WTC11 (cell line): ENCODE measurements around the gene UIMC1. TPM values are rescaled to one million over a fixed set of nuclear protein-coding genes. Genes with fewer than 3 reads are reported as not detected.
A peak's percentile ranks its signal among the peaks of the same experiment; 100 is the strongest.
"Not testable (repeated sequence)": the region's sequence is repeated elsewhere in the genome, so short reads cannot be mapped to it uniquely, and the experiment has no call there.

Experiments
- ATAC-seq: fragments of 200-7000 bp; cut with Tn5 transposase; 2 replicates; pipeline ENCODE4 v1.10.0; 2021; ENCODE audit warnings: mild to moderate bottlenecking, moderate library complexity
- CTCF ChIA-PET: fragments of 300-600 bp; sonication (Branson Sonifier 250); formaldehyde crosslinking; loops from one replicate; lab custom pipeline; 2021; ENCODE audit warnings: antibody characterized with exemption; lab: Charles Lee
- POLR2A ChIA-PET: fragments of 350-600 bp; sonication (Branson Sonifier 250); formaldehyde crosslinking; loops from one replicate; lab custom pipeline; 2021; ENCODE audit warnings: antibody characterized with exemption; lab: Charles Lee
- DNase-seq: peaks from one replicate; pipeline ENCODE4 v3.0.0; 2021; ENCODE audit warnings: low spot score
- H3K27ac Mint-ChIP-seq: 2 replicates; pipeline ENCODE4 v1.8.0; 2021; ENCODE audit warnings: mixed read lengths
- H3K27me3 Mint-ChIP-seq: 2 replicates; pipeline ENCODE4 v1.8.0; 2021; ENCODE audit warnings: low read depth, mild to moderate bottlenecking, moderate library complexity, mixed read lengths
- H3K36me3 Mint-ChIP-seq: 2 replicates; pipeline ENCODE4 v1.8.0; 2021; ENCODE audit warnings: mixed read lengths
- H3K4me1 Mint-ChIP-seq: 2 replicates; pipeline ENCODE4 v1.8.0; 2022; ENCODE audit warnings: mixed read lengths
- H3K4me3 Mint-ChIP-seq: 2 replicates; pipeline ENCODE4 v1.8.0; 2021; ENCODE audit warnings: mild to moderate bottlenecking, moderate library complexity, mixed read lengths
- H3K9me3 Mint-ChIP-seq: 2 replicates; pipeline ENCODE4 v1.8.0; 2021; ENCODE audit warnings: mixed read lengths
- ATF1 ChIP-seq: sonication (generic); formaldehyde crosslinking; IDR thresholded peaks from 2 replicates; pipeline ENCODE4 v1.8.1; 2023; ENCODE audit warnings: mild to moderate bottlenecking, moderate library complexity, missing genetic modification reagents
- CBFB ChIP-seq: sonication (generic); formaldehyde crosslinking; IDR thresholded peaks from 2 replicates; pipeline ENCODE4 v1.8.1; 2022; ENCODE audit warnings: mild to moderate bottlenecking, low read depth, missing genetic modification reagents
- CREM ChIP-seq: sonication (generic); formaldehyde crosslinking; IDR thresholded peaks from 2 replicates; pipeline ENCODE4 v1.8.1; 2022; ENCODE audit warnings: mild to moderate bottlenecking, missing genetic modification reagents, moderate library complexity
- FOXP1 ChIP-seq: sonication (generic); formaldehyde crosslinking; IDR thresholded peaks from 2 replicates; pipeline ENCODE4 v1.8.0; 2022; ENCODE audit warnings: missing genetic modification reagents, mild to moderate bottlenecking, moderate library complexity, borderline replicate concordance
- JUN ChIP-seq: sonication (generic); formaldehyde crosslinking; IDR thresholded peaks from 2 replicates; pipeline ENCODE4 v1.8.0; 2023; ENCODE audit warnings: mild to moderate bottlenecking, missing genetic modification reagents
- MYBL2 ChIP-seq: sonication (generic); formaldehyde crosslinking; IDR thresholded peaks from 2 replicates; pipeline ENCODE4 v1.8.1; 2023; ENCODE audit warnings: mild to moderate bottlenecking, moderate library complexity, missing genetic modification reagents
- NFYB ChIP-seq: sonication (generic); formaldehyde crosslinking; conservative IDR thresholded peaks from 2 replicates; pipeline ENCODE4 v1.8.0; 2022; ENCODE audit warnings: low read depth, missing genetic modification reagents
- NR3C1 ChIP-seq: sonication (generic); formaldehyde crosslinking; conservative IDR thresholded peaks from 2 replicates; pipeline ENCODE4 v1.8.1; 2023; ENCODE audit warnings: low read depth, mild to moderate bottlenecking, missing genetic modification reagents
- OVOL2 ChIP-seq: fragments of 250-450 bp; sonication (Bioruptor Pico); IDR thresholded peaks from 2 replicates; pipeline ENCODE4 v1.9.0; 2021; ENCODE audit warnings: mild to moderate bottlenecking, borderline replicate concordance
- SP1 ChIP-seq: sonication (generic); formaldehyde crosslinking; conservative IDR thresholded peaks from 2 replicates; pipeline ENCODE4 v1.8.1; 2022; ENCODE audit warnings: missing genetic modification reagents
- ZBTB21 ChIP-seq: sonication (generic); formaldehyde crosslinking; IDR thresholded peaks from 2 replicates; pipeline ENCODE4 v1.8.1; 2023; ENCODE audit warnings: mild to moderate bottlenecking, missing genetic modification reagents, borderline replicate concordance
- ZNF317 ChIP-seq: sonication (generic); formaldehyde crosslinking; IDR thresholded peaks from 2 replicates; pipeline ENCODE4 v1.8.1; 2023; ENCODE audit warnings: low read depth, mild to moderate bottlenecking, moderate library complexity, missing genetic modification reagents, borderline replicate concordance
- ZNF671 ChIP-seq: fragments of 250-450 bp; sonication (Bioruptor Pico); IDR thresholded peaks from 2 replicates; pipeline ENCODE4 v1.8.0; 2021; ENCODE audit warnings: mild to moderate bottlenecking
- total RNA-seq: library from RNA; stranded (reverse); gene quantifications from 3 replicates; pipeline ENCODE4 v1.2.3, GENCODE V29; 2021
- TF ChIP-seq, protein P1 (sequence below): sonication (generic); formaldehyde crosslinking; IDR thresholded peaks from 2 replicates; pipeline ENCODE4 v1.8.0; 2022; ENCODE audit warnings: missing genetic modification reagents
- TF ChIP-seq, protein P2 (sequence below): sonication (generic); formaldehyde crosslinking; IDR thresholded peaks from 2 replicates; pipeline ENCODE4 v1.8.1; 2023; ENCODE audit warnings: mild to moderate bottlenecking, moderate library complexity, missing genetic modification reagents
- TF ChIP-seq, protein P3 (sequence below): sonication (generic); formaldehyde crosslinking; IDR thresholded peaks from 2 replicates; pipeline ENCODE4 v1.8.1; 2023; ENCODE audit warnings: mild to moderate bottlenecking, missing genetic modification reagents
- TF ChIP-seq, protein P4 (sequence below): sonication (generic); formaldehyde crosslinking; IDR thresholded peaks from 2 replicates; pipeline ENCODE4 v1.8.0; 2023; ENCODE audit warnings: missing genetic modification reagents
- TF ChIP-seq, protein P5 (sequence below): sonication (generic); formaldehyde crosslinking; IDR thresholded peaks from 2 replicates; pipeline ENCODE4 v1.8.0; 2022; ENCODE audit warnings: mild to moderate bottlenecking, missing genetic modification reagents
- TF ChIP-seq, protein P6 (sequence below): sonication (generic); formaldehyde crosslinking; IDR thresholded peaks from 2 replicates; pipeline ENCODE4 v1.8.1; 2023; ENCODE audit warnings: mild to moderate bottlenecking, missing genetic modification reagents, borderline replicate concordance
- TF ChIP-seq, protein P7 (sequence below): fragments of 250-450 bp; sonication (Bioruptor Pico); IDR thresholded peaks from 2 replicates; pipeline ENCODE4 v1.9.0; 2021; ENCODE audit warnings: moderate library complexity, mild to moderate bottlenecking, inconsistent platforms, borderline replicate concordance

Gene UIMC1
- total RNA-seq, 1 experiment from 2014 or later, result 48.0 TPM

DNA sequence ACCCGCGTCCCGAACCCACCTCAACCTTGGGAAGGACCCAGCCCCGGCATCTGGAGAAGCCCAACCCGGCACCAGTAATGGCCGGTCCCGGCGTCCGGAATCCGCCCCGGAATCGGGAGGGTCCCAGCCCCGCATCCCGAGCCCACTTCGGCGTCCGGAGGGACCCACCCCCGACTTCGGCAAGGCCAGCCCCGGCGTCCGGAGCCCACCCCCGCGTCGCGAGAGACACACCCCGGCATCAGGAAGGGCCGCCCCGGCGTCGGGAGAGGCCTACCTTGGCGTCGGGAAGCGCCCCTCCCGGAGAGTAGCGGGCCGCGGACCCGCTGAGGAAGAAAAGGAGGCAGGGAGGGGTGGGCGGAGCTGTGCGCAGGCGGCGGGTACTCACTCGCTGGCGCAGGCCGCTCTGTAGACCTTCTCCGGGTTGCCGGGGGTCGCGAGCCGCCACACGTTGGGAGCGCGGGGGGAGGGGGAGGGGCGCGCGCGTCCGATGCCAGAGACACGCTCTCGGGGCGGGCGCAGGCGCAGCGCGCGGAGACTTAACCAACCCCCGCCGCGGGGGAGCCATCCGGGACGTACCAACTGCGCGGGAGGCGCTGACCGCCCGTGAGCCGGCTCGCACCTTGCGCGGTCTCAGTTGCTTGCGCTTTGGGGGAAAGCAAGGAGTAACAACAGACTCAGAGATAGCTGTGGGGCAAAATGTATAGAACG is at the start of gene UIMC1 (continued):
- TF ChIP-seq, protein P1, sequence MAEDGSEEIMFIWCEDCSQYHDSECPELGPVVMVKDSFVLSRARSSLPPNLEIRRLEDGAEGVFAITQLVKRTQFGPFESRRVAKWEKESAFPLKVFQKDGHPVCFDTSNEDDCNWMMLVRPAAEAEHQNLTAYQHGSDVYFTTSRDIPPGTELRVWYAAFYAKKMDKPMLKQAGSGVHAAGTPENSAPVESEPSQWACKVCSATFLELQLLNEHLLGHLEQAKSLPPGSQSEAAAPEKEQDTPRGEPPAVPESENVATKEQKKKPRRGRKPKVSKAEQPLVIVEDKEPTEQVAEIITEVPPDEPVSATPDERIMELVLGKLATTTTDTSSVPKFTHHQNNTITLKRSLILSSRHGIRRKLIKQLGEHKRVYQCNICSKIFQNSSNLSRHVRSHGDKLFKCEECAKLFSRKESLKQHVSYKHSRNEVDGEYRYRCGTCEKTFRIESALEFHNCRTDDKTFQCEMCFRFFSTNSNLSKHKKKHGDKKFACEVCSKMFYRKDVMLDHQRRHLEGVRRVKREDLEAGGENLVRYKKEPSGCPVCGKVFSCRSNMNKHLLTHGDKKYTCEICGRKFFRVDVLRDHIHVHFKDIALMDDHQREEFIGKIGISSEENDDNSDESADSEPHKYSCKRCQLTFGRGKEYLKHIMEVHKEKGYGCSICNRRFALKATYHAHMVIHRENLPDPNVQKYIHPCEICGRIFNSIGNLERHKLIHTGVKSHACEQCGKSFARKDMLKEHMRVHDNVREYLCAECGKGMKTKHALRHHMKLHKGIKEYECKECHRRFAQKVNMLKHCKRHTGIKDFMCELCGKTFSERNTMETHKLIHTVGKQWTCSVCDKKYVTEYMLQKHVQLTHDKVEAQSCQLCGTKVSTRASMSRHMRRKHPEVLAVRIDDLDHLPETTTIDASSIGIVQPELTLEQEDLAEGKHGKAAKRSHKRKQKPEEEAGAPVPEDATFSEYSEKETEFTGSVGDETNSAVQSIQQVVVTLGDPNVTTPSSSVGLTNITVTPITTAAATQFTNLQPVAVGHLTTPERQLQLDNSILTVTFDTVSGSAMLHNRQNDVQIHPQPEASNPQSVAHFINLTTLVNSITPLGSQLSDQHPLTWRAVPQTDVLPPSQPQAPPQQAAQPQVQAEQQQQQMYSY (CRISPR knock-in tag), result peak; percentile 37; the same call in 1 of the 2 replicates
- peak; percentile 87; the same call in 1 of the 2 replicates for TF ChIP-seq ZBTB21 (CRISPR knock-in tag)
- TF ChIP-seq FOXP1 (CRISPR knock-in tag), result peak; percentile 10; the same call in 1 of the 2 replicates
- peak; percentile 81; the same call in 1 of the 2 replicates for TF ChIP-seq MYBL2 (CRISPR knock-in tag)
- TF ChIP-seq, protein P2, sequence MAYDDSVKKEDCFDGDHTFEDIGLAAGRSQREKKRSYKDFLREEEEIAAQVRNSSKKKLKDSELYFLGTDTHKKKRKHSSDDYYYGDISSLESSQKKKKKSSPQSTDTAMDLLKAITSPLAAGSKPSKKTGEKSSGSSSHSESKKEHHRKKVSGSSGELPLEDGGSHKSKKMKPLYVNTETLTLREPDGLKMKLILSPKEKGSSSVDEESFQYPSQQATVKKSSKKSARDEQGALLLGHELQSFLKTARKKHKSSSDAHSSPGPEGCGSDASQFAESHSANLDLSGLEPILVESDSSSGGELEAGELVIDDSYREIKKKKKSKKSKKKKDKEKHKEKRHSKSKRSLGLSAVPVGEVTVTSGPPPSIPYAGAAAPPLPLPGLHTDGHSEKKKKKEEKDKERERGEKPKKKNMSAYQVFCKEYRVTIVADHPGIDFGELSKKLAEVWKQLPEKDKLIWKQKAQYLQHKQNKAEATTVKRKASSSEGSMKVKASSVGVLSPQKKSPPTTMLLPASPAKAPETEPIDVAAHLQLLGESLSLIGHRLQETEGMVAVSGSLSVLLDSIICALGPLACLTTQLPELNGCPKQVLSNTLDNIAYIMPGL, result peak; percentile 75

DNA sequence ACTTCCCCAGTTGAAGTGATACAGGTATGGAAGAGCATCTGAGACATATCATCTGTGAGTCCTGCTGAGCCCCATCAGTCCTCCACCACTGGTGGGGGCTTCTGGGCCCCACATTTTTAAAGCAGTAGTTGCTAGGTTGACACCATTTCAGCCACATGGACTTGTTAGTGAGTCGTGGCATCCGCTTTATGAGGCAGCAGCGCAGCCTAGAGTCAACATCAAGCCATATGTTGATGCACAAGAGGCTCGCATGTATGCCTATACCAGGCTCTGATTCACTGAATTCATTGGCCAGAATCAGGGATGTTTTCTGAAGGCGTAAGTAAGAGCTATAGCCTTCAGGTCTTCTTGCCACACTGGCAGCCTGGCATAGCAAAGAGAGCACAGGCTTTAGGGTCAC is 42.7 kb upstream of the UIMC1 start:
- Mint-ChIP-seq H3K27me3 (no peaks in the 10 kb centered on the region), H3K4me3 (no peak overlapping the region), H3K27ac (0 out of 2 replicates have a peak overlapping the region, but pooled peaks have one; percentile 27), H3K36me3 (peaks cover 36% of the 10 kb centered on the region), H3K9me3 (no peaks in the 10 kb centered on the region), H3K4me1 (no peaks in the 10 kb centered on the region)
- ChIA-PET CTCF (interaction anchor here (0.6 to 0.8 kb wide), 3 partner anchors 29 to 388 kb away, joined by 3 to 6 read pairs (median 5); no protein-coding TSS in a partner anchor), POLR2A (no interaction called here)
- no peak for ATAC-seq
- TF ChIP-seq CREM (CRISPR knock-in tag), result no peak
- no peak for TF ChIP-seq ATF1 (CRISPR knock-in tag)
- no peak for TF ChIP-seq ZNF317 (CRISPR knock-in tag)
- no peak for TF ChIP-seq SP1
- TF ChIP-seq NFYB, result no peak
- TF ChIP-seq, protein P3, sequence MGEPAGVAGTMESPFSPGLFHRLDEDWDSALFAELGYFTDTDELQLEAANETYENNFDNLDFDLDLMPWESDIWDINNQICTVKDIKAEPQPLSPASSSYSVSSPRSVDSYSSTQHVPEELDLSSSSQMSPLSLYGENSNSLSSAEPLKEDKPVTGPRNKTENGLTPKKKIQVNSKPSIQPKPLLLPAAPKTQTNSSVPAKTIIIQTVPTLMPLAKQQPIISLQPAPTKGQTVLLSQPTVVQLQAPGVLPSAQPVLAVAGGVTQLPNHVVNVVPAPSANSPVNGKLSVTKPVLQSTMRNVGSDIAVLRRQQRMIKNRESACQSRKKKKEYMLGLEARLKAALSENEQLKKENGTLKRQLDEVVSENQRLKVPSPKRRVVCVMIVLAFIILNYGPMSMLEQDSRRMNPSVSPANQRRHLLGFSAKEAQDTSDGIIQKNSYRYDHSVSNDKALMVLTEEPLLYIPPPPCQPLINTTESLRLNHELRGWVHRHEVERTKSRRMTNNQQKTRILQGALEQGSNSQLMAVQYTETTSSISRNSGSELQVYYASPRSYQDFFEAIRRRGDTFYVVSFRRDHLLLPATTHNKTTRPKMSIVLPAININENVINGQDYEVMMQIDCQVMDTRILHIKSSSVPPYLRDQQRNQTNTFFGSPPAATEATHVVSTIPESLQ (CRISPR knock-in tag), result no peak
- TF ChIP-seq FOXP1 (CRISPR knock-in tag), result no peak
- TF ChIP-seq CBFB (CRISPR knock-in tag), result no peak
- no peak for TF ChIP-seq JUN
- no peak for TF ChIP-seq ZNF671 (CRISPR knock-in tag)
- no peak for TF ChIP-seq OVOL2
- no peak for TF ChIP-seq NR3C1
- TF ChIP-seq, protein P4, sequence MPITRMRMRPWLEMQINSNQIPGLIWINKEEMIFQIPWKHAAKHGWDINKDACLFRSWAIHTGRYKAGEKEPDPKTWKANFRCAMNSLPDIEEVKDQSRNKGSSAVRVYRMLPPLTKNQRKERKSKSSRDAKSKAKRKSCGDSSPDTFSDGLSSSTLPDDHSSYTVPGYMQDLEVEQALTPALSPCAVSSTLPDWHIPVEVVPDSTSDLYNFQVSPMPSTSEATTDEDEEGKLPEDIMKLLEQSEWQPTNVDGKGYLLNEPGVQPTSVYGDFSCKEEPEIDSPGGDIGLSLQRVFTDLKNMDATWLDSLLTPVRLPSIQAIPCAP (CRISPR knock-in tag), result no peak
- TF ChIP-seq, protein P5, sequence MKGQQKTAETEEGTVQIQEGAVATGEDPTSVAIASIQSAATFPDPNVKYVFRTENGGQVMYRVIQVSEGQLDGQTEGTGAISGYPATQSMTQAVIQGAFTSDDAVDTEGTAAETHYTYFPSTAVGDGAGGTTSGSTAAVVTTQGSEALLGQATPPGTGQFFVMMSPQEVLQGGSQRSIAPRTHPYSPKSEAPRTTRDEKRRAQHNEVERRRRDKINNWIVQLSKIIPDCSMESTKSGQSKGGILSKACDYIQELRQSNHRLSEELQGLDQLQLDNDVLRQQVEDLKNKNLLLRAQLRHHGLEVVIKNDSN (CRISPR knock-in tag), result no peak
- TF ChIP-seq, protein P6, sequence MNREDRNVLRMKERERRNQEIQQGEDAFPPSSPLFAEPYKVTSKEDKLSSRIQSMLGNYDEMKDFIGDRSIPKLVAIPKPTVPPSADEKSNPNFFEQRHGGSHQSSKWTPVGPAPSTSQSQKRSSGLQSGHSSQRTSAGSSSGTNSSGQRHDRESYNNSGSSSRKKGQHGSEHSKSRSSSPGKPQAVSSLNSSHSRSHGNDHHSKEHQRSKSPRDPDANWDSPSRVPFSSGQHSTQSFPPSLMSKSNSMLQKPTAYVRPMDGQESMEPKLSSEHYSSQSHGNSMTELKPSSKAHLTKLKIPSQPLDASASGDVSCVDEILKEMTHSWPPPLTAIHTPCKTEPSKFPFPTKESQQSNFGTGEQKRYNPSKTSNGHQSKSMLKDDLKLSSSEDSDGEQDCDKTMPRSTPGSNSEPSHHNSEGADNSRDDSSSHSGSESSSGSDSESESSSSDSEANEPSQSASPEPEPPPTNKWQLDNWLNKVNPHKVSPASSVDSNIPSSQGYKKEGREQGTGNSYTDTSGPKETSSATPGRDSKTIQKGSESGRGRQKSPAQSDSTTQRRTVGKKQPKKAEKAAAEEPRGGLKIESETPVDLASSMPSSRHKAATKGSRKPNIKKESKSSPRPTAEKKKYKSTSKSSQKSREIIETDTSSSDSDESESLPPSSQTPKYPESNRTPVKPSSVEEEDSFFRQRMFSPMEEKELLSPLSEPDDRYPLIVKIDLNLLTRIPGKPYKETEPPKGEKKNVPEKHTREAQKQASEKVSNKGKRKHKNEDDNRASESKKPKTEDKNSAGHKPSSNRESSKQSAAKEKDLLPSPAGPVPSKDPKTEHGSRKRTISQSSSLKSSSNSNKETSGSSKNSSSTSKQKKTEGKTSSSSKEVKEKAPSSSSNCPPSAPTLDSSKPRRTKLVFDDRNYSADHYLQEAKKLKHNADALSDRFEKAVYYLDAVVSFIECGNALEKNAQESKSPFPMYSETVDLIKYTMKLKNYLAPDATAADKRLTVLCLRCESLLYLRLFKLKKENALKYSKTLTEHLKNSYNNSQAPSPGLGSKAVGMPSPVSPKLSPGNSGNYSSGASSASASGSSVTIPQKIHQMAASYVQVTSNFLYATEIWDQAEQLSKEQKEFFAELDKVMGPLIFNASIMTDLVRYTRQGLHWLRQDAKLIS (CRISPR knock-in tag), result no peak
- TF ChIP-seq, protein P7, sequence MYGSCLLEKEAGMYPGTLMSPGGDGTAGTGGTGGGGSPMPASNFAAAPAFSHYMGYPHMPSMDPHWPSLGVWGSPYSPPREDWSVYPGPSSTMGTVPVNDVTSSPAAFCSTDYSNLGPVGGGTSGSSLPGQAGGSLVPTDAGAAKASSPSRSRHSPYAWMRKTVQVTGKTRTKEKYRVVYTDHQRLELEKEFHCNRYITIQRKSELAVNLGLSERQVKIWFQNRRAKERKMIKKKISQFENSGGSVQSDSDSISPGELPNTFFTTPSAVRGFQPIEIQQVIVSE (CRISPR knock-in tag), result no peak
- DNase-seq, result no peak

DNA sequence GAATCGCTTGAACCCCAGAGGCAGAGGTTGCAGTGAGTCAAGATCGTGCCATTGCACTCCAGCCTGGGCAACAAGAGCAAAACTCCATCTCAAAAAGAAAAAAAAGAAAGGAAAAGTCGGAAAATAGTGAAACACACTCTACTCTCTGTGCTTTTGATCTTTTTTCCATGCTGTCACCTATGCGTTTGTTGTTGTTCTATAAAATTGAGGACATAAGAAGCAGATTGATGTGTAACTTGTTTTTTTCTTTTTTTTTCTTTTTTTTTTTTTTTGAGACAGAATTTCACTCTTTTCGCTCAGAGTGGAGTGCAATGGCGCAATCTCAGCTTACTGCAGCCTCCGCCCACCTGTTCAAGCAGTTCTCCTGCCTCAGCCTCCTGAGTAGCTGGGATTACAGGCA is 42.0 kb upstream of the UIMC1 start:
- POLR2A ChIA-PET, DNase-seq, H3K27me3 Mint-ChIP-seq, H3K4me3 Mint-ChIP-seq, H3K4me1 Mint-ChIP-seq, ATAC-seq, H3K27ac Mint-ChIP-seq, H3K9me3 Mint-ChIP-seq: not testable (repeated sequence)
- CTCF ChIA-PET, result interaction anchor here (0.7 to 1.6 kb wide), 2 partner anchors 23 to 30 kb away, joined by 6 read pairs; no protein-coding TSS in a partner anchor
- peaks cover 41% of the 10 kb centered on the region for H3K36me3 Mint-ChIP-seq
